Stimulated activated CD4-positive, alpha-beta T cell treated with anti-CD3 and anti-CD28 coated beads, Interleukin-1b, Interleukin-23, amount 100 ng/mL, for 48 hours (primary cell): ENCODE results near the gene HAPLN3.

Experiments used
- DNase-seq: peaks from one replicate; pipeline ENCODE4 v3.0.0-alpha.2; 2020

The HAPLN3 gene

DNA sequence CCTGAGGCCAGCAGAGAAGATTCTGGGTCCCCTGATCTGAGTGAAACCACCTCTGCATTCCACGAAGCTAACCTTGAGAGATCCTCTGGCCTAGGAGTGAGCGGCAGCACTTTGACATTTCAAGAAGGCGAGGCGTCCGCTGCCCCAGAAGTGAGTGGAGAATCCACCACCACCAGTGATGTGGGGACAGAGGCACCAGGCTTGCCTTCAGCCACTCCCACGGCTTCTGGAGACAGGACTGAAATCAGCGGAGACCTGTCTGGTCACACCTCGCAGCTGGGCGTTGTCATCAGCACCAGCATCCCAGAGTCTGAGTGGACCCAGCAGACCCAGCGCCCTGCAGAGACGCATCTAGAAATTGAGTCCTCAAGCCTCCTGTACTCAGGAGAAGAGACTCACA, 36.4 kb downstream of the HAPLN3 start:
- no peak for DNase-seq

- DNase-seq, result no peak
Observed at GRCh38 chr15:88852476-88852875, 42.9 kb downstream of the HAPLN3 start.

DNA sequence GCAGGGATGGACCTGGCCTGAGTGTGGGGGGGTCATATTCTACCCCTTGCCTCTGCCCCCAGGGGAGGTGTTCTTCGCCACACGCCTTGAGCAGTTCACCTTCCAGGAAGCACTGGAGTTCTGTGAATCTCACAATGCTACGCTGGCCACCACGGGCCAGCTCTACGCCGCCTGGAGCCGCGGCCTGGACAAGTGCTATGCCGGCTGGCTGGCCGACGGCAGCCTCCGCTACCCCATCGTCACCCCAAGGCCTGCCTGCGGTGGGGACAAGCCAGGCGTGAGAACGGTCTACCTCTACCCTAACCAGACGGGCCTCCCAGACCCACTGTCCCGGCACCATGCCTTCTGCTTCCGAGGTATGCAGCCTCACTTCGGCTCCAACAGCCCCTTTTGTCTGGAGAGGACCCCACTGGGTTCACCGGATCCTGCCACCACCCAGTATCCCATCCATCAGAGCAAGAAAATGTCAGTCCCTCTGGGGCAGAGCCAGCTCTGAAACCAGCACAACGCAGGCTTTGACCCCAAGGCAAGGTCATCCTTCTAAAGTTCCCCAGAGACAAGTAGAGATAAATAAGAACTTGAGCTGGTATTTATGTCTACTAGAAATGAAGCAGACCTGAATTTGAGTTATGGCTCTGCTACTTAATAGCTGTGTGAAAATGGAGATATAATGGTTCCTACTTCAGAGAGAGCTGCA, 45.8 kb downstream of the HAPLN3 start:
- no peak for DNase-seq

GRCh38 chr15:88848203-88848602, 47.1 kb downstream of the HAPLN3 start:
- no peak for DNase-seq

GRCh38 chr15:88847144-88847543, 48.2 kb downstream of the HAPLN3 start:
- no peak for DNase-seq

- DNase-seq, result no peak
Observed at GRCh38 chr15:88845616-88846015, 49.7 kb downstream of the HAPLN3 start.

DNA sequence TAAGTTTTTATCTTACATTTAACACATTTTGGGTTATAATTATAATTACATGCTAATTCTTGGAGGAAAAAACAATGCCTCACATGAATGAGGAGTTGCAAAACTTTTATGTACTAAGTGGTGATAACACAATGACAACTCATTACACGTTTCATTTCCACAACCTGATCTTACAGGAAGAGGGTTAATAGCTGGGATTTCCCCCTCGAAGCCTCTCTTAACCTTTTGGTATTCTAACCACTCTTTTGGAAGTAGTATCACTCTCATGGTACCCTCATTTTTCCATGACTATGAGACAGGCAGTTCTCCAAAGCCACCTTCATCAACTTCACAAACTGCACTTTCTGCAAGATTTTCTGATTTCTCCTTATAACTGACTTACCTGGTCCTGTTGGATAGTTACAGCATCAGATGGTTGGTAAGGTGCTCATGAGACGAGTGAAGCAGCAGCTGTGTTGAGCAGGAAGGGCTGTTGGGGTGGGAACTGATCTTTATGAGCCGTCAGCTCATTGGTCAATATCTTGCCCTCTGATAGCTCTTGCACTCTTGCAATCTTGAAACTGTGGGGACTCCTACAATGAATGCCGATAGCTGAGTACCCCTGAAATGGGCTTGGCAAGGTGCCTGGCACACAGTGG, 50.5 kb downstream of the HAPLN3 start:
- DNase-seq, result no peak

DNA sequence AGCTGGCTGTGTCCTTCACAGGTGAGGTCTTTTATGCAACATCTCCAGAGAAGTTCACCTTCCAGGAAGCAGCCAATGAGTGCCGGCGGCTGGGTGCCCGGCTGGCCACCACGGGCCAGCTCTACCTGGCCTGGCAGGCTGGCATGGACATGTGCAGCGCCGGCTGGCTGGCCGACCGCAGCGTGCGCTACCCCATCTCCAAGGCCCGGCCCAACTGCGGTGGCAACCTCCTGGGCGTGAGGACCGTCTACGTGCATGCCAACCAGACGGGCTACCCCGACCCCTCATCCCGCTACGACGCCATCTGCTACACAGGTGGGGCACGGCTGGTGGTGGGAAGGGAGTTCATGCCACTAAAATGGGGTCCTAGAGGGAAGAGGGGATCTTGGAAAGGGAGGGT, 52.0 kb downstream of the HAPLN3 start:
- no peak for DNase-seq

DNA sequence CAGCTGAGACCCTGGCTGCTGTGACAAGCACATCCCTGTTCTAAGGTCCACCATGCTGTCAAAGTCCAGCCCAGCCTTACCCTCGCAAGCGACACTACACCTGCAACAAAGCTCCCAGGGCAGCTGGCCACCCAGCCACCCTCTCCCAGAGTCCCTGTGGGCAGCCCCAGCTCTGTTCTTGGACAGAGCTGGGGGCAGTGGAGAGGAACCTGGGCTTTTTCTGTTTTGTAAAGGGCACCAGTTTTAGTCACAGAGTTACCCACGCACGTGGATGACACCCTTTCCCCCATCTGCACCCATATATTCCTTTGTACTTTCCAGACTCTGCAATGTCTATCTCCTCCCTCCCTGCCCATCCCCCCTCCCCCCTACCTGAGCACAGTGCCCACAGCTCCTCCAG, 53.2 kb downstream of the HAPLN3 start:
- no peak for DNase-seq

GRCh38 chr15:88841236-88841635, 54.1 kb downstream of the HAPLN3 start:
- DNase-seq, result no peak

GRCh38 chr15:88839961-88840360, 55.4 kb downstream of the HAPLN3 start:
- DNase-seq, result no peak

DNA sequence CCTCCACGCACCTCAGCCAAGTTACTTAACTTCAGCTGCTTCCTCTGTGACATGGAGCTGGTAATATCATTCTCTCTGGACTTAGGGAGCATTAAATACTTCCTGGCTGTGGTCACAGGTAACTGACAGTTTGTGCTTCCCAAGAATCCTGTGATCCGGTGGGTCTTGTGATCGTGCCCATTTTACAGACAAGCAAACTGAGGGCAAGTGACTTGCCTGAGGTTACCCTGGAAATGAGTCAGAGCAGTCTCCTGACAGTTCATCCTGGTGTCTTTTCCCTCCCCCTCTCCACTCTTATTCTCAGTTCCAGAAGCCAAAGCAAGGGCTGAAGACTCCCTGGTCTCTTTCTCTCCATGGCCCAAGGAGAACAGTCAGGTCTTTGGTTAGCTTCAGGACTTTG, 56.2 kb downstream of the HAPLN3 start:
- DNase-seq, result no peak

GRCh38 chr15:88838667-88839066, 56.7 kb downstream of the HAPLN3 start:
- no peak for DNase-seq

- DNase-seq, result no peak
Observed at GRCh38 chr15:88835646-88836045, 59.7 kb downstream of the HAPLN3 start.

GRCh38 chr15:88835119-88835518, 60.2 kb downstream of the HAPLN3 start:
- DNase-seq, result no peak

DNA sequence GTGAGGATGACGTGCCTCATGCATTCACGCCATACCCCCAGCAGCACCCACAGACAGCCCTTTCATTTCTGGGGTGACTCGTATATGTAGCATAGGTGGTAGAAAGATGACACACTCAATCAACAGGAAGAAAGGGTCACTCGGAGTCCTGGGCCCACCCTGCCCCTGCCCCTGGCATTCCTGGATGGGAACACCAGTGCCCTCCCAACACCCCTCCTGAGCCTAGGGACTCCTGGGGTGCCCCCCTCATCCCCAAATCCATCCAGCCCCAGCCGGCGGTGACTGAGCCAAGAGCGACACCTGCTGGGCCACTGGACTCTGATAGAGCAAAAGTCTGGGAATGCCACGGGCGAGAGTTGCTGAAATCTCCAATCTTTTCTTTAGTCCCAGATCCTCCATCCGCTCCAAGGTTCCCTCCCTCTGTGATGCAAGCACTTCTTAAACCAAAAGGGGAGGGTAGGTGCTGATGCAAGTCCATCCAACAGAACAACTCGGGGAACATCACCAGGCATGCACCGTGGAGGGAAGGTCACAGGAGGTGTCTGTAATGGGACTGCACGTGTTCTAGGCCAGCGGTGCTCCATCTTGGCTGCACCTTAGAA, 61.0 kb downstream of the HAPLN3 start:
- DNase-seq, result no peak

- no peak for DNase-seq
Observed at GRCh38 chr15:88833731-88834100, 61.6 kb downstream of the HAPLN3 start.

GRCh38 chr15:88832820-88833730, 62.3 kb downstream of the HAPLN3 start:
- no peak for DNase-seq

GRCh38 chr15:88830016-88830415, 65.3 kb downstream of the HAPLN3 start:
- no peak for DNase-seq

GRCh38 chr15:88828791-88829190, 66.6 kb downstream of the HAPLN3 start:
- DNase-seq, result no peak
